ENCODE measurements around the gene LRRTM2. TPM values are rescaled to one million over a fixed set of nuclear protein-coding genes. Genes with fewer than 3 reads are reported as not detected.

The LRRTM2 gene
- total RNA-seq, 1 donor from 2014 or later: 0.54 TPM

GRCh38 chr5:138884554-138884953 is 9.4 kb upstream of the LRRTM2 start:
- TF ChIP-seq CTCF (IDR thresholded peaks at IDR 0.05; ENCODE audit: insufficient read depth, low read depth, low read length): no peak
- TF ChIP-seq EZH2 (IDR thresholded peaks at IDR 0.05; ENCODE audit: insufficient read depth, low read length): no peak
- H3K36me3 Mint-ChIP-seq (ENCODE audit: low read depth, unreplicated experiment): peaks cover 10% of the 10 kb centered on the region
- no peak overlapping the region for H3K4me3 ChIP-seq (ENCODE audit: insufficient read depth, low read depth, low read length)
- no peak overlapping the region for H3K4me3 Mint-ChIP-seq (ENCODE audit: unreplicated experiment)
- FAIRE-seq (no peak), DNase-seq (ENCODE audit: low read depth) (no peak)
- H2AFZ ChIP-seq (ENCODE audit: low read depth, low read length): no peak overlapping the region
- no peak overlapping the region for H3K4me2 ChIP-seq (ENCODE audit: low read length)
- H3K27ac Mint-ChIP-seq (ENCODE audit: unreplicated experiment): no peak overlapping the region
- no peaks in the 10 kb centered on the region for H3K9me3 ChIP-seq (ENCODE audit: insufficient read depth, low read depth, low read length)
- H3K4me1 ChIP-seq (ENCODE audit: insufficient read depth, low read length): no peaks in the 10 kb centered on the region
- H3K36me3 ChIP-seq (ENCODE audit: insufficient read depth, low read length): peaks cover 24% of the 10 kb centered on the region
- no peak overlapping the region for H3K9ac ChIP-seq (ENCODE audit: low read length)
- no peak overlapping the region for H3K27ac ChIP-seq (ENCODE audit: low read depth, low read length)
- no peaks in the 10 kb centered on the region for H3K27me3 ChIP-seq (ENCODE audit: insufficient read depth, low read length)
- H3K27me3 Mint-ChIP-seq (ENCODE audit: low read depth, unreplicated experiment): no peaks in the 10 kb centered on the region
- peaks cover 71% of the 10 kb centered on the region for H3K79me2 ChIP-seq (ENCODE audit: insufficient read depth, low read length)
- H4K20me1 ChIP-seq (ENCODE audit: insufficient read depth, low read length): peaks cover 70% of the 10 kb centered on the region
- no peaks in the 10 kb centered on the region for H3K9me3 Mint-ChIP-seq (ENCODE audit: unreplicated experiment)
- peaks cover 6% of the 10 kb centered on the region for H3K4me1 Mint-ChIP-seq (ENCODE audit: low read depth, unreplicated experiment)

GRCh38 chr5:138884094-138884493 is 9.0 kb upstream of the LRRTM2 start:
- peaks cover 73% of the 10 kb centered on the region for H4K20me1 ChIP-seq (ENCODE audit: insufficient read depth, low read length)
- TF ChIP-seq EZH2 (IDR thresholded peaks at IDR 0.05; ENCODE audit: insufficient read depth, low read length): no peak
- TF ChIP-seq CTCF (IDR thresholded peaks at IDR 0.05; ENCODE audit: insufficient read depth, low read depth, low read length): no peak
- H3K36me3 ChIP-seq (ENCODE audit: insufficient read depth, low read length): peaks cover 20% of the 10 kb centered on the region
- no peak overlapping the region for H3K9ac ChIP-seq (ENCODE audit: low read length)
- H3K4me1 ChIP-seq (ENCODE audit: insufficient read depth, low read length): no peaks in the 10 kb centered on the region
- no peaks in the 10 kb centered on the region for H3K27me3 Mint-ChIP-seq (ENCODE audit: low read depth, unreplicated experiment)
- H3K4me1 Mint-ChIP-seq (ENCODE audit: low read depth, unreplicated experiment): peaks cover 6% of the 10 kb centered on the region
- FAIRE-seq (no peak), DNase-seq (ENCODE audit: low read depth) (no peak)
- no peaks in the 10 kb centered on the region for H3K9me3 ChIP-seq (ENCODE audit: insufficient read depth, low read depth, low read length)
- H3K36me3 Mint-ChIP-seq (ENCODE audit: low read depth, unreplicated experiment): peaks cover 9% of the 10 kb centered on the region
- no peak overlapping the region for H3K27ac ChIP-seq (ENCODE audit: low read depth, low read length)
- no peak overlapping the region for H3K4me3 ChIP-seq (ENCODE audit: insufficient read depth, low read depth, low read length)
- H3K79me2 ChIP-seq (ENCODE audit: insufficient read depth, low read length): peaks cover 73% of the 10 kb centered on the region
- H3K27ac Mint-ChIP-seq (ENCODE audit: unreplicated experiment): no peak overlapping the region
- no peak overlapping the region for H3K4me2 ChIP-seq (ENCODE audit: low read length)
- H2AFZ ChIP-seq (ENCODE audit: low read depth, low read length): no peak overlapping the region
- H3K9me3 Mint-ChIP-seq (ENCODE audit: unreplicated experiment): no peaks in the 10 kb centered on the region
- H3K4me3 Mint-ChIP-seq (ENCODE audit: unreplicated experiment): no peak overlapping the region
- no peaks in the 10 kb centered on the region for H3K27me3 ChIP-seq (ENCODE audit: insufficient read depth, low read length)

GRCh38 chr5:138883211-138883610 is 8.1 kb upstream of the LRRTM2 start:
- Histone ChIP-seq H3K4me1 (ENCODE audit: insufficient read depth, low read length) (no peaks in the 10 kb centered on the region), H3K36me3 (ENCODE audit: insufficient read depth, low read length) (peaks cover 17% of the 10 kb centered on the region), H3K27ac (ENCODE audit: low read depth, low read length) (no peak overlapping the region), H3K27me3 (ENCODE audit: insufficient read depth, low read length) (no peaks in the 10 kb centered on the region), H2AFZ (ENCODE audit: low read depth, low read length) (no peak overlapping the region), H4K20me1 (ENCODE audit: insufficient read depth, low read length) (peaks cover 80% of the 10 kb centered on the region), H3K4me3 (ENCODE audit: insufficient read depth, low read depth, low read length) (no peak overlapping the region), H3K9ac (ENCODE audit: low read length) (no peak overlapping the region), H3K4me2 (ENCODE audit: low read length) (no peak overlapping the region), H3K9me3 (ENCODE audit: insufficient read depth, low read depth, low read length) (no peaks in the 10 kb centered on the region), H3K79me2 (ENCODE audit: insufficient read depth, low read length) (peaks cover 81% of the 10 kb centered on the region)
- no peak overlapping the region for H3K4me3 Mint-ChIP-seq (ENCODE audit: unreplicated experiment)
- H3K4me1 Mint-ChIP-seq (ENCODE audit: low read depth, unreplicated experiment): peaks cover 8% of the 10 kb centered on the region
- DNase-seq (ENCODE audit: low read depth) (no peak), FAIRE-seq (no peak)
- peaks cover 4% of the 10 kb centered on the region for H3K36me3 Mint-ChIP-seq (ENCODE audit: low read depth, unreplicated experiment)
- H3K27ac Mint-ChIP-seq (ENCODE audit: unreplicated experiment): no peak overlapping the region
- TF ChIP-seq EZH2 (IDR thresholded peaks at IDR 0.05; ENCODE audit: insufficient read depth, low read length) (no peak), CTCF (IDR thresholded peaks at IDR 0.05; ENCODE audit: insufficient read depth, low read depth, low read length) (no peak)
- no peaks in the 10 kb centered on the region for H3K9me3 Mint-ChIP-seq (ENCODE audit: unreplicated experiment)
- no peaks in the 10 kb centered on the region for H3K27me3 Mint-ChIP-seq (ENCODE audit: low read depth, unreplicated experiment)
